Measurements from ENCODE around the gene FANCB. TPM values are rescaled to one million over a fixed set of nuclear protein-coding genes. Genes with fewer than 3 reads are reported as not detected.

The FANCB gene
- total RNA-seq, 1 experiment from 2014 or later: 11.3 TPM

DNA sequence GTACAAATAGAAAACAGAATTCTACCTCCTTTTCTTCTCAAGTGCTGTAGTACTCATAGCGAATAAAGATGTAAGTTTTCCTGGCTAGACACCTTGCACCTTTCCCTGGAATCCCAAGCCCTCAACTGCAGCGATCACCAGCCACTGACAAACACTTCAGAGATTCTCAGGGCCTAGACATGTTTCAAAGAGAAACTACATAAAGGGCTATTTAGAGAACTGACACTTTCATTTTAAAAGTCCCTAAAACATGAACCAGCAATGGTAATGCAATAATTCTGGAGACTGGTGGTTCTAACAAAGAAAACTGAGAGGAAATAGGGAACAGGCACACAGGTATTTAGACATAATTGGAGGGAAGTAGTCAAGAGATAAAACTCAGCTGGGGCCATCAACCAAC lies 35.7 kb downstream of the FANCB start:
- ChIA-PET RAD21 (ENCODE audit: low non-redundant PET in 1 of 2, low total read pairs in 2 of 2, uncharacterized antibody in 2 of 2, unreplicated experiment in 2 of 2) (no interaction called here), CTCF (no interaction called here), POLR2A (no interaction called here)
- no peak overlapping the region for H2AFZ ChIP-seq (ENCODE audit: low read depth, low read length, poor library complexity, severe bottlenecking)
- DNase-seq (ENCODE audit: low read depth, low spot score) (no peak), ATAC-seq (no peak)
- H3K4me3 ChIP-seq (replicated peaks in 1 of 2; ENCODE audit: low read depth in 1 of 2, low read length in 2 of 2): no peak overlapping the region
- no peak overlapping the region for H3K9ac ChIP-seq (ENCODE audit: low read length)
- intact Hi-C loops (cut with micrococcal nuclease): no loop called here
- H4K20me1 ChIP-seq (ENCODE audit: insufficient read depth): no peaks in the 10 kb centered on the region
- no peaks in the 10 kb centered on the region for H3K27me3 ChIP-seq (ENCODE audit: insufficient read depth, low read length)
- no peaks in the 10 kb centered on the region for H3K9me3 ChIP-seq (ENCODE audit: control insufficient read depth in 1 of 2, insufficient read depth in 1 of 2, low read depth in 1 of 2, low read length in 2 of 2)
- H3K4me2 ChIP-seq (ENCODE audit: low read length): no peak overlapping the region
- no TSS peak for BruUV-seq (replicated peaks)
- H3K27ac ChIP-seq (ENCODE audit: low read depth, low read length): no peak overlapping the region
- no peaks in the 10 kb centered on the region; a peak in 1 of 4 replicates for H3K36me3 ChIP-seq (ENCODE audit: control insufficient read depth in 1 of 2, insufficient read depth in 2 of 2, low read length in 2 of 2)
- TF ChIP-seq EZH2 (IDR thresholded peaks at IDR 0.05): no peak
- TF ChIP-seq TCF7L2 (IDR thresholded peaks at IDR 0.05; ENCODE audit: borderline replicate concordance, extremely low read depth, insufficient read depth, insufficient read length): no peak
- no peaks in the 10 kb centered on the region for H3K4me1 ChIP-seq (ENCODE audit: control insufficient read depth in 1 of 2, insufficient read depth in 2 of 2, low read length in 2 of 2)
- no peaks in the 10 kb centered on the region for H3K9me2 ChIP-seq (ENCODE audit: insufficient read depth)
- H3K79me2 ChIP-seq (ENCODE audit: insufficient read depth, low read length): no peaks in the 10 kb centered on the region

- no peak overlapping the region for H3K4me2 ChIP-seq (ENCODE audit: low read length)
- no peak overlapping the region for H3K9ac ChIP-seq (ENCODE audit: low read length)
- H3K27me3 ChIP-seq (ENCODE audit: insufficient read depth, low read length): no peaks in the 10 kb centered on the region
- BruUV-seq (replicated peaks): no TSS peak
- H2AFZ ChIP-seq (ENCODE audit: low read depth, low read length, poor library complexity, severe bottlenecking): no peak overlapping the region
- no peaks in the 10 kb centered on the region for H4K20me1 ChIP-seq (ENCODE audit: insufficient read depth)
- DNase-seq (ENCODE audit: low read depth, low spot score): no peak
- ChIA-PET CTCF (no interaction called here), POLR2A (no interaction called here), RAD21 (ENCODE audit: low non-redundant PET in 1 of 2, low total read pairs in 2 of 2, uncharacterized antibody in 2 of 2, unreplicated experiment in 2 of 2) (no interaction called here)
- no peaks in the 10 kb centered on the region for H3K9me2 ChIP-seq (ENCODE audit: insufficient read depth)
- H3K4me1 ChIP-seq (ENCODE audit: control insufficient read depth in 1 of 2, insufficient read depth in 2 of 2, low read length in 2 of 2): no peaks in the 10 kb centered on the region
- no peaks in the 10 kb centered on the region for H3K79me2 ChIP-seq (ENCODE audit: insufficient read depth, low read length)
- ATAC-seq: no peak
- H3K27ac ChIP-seq (ENCODE audit: low read depth, low read length): no peak overlapping the region
- no peak overlapping the region for H3K4me3 ChIP-seq (replicated peaks in 1 of 2; ENCODE audit: low read depth in 1 of 2, low read length in 2 of 2)
- TF ChIP-seq EGR1 (IDR thresholded peaks at IDR 0.05; ENCODE audit: low read depth): no peak
- no peak for TF ChIP-seq CBX3 (IDR thresholded peaks at IDR 0.05; ENCODE audit: low read depth)
- TF ChIP-seq ZFX (IDR thresholded peaks at IDR 0.05): no peak
- TF ChIP-seq SRF (IDR thresholded peaks at IDR 0.05; ENCODE audit: low read depth): no peak
- no peak for TF ChIP-seq FOSL1 (IDR thresholded peaks at IDR 0.05; ENCODE audit: low read depth)
- TF ChIP-seq CEBPB (IDR thresholded peaks at IDR 0.05; ENCODE audit: low read depth): no peak
- TF ChIP-seq REST (IDR thresholded peaks at IDR 0.05; ENCODE audit: low read depth): no peak
- intact Hi-C loops (cut with micrococcal nuclease): no loop called here
- no peaks in the 10 kb centered on the region for H3K36me3 ChIP-seq (ENCODE audit: control insufficient read depth in 1 of 2, insufficient read depth in 2 of 2, low read length in 2 of 2)
- H3K9me3 ChIP-seq (ENCODE audit: control insufficient read depth in 1 of 2, insufficient read depth in 1 of 2, low read depth in 1 of 2, low read length in 2 of 2): no peaks in the 10 kb centered on the region
Measured at GRCh38 chrX:14832586-14832985, 40.3 kb downstream of the FANCB start.
